Hepatocyte (in vitro differentiated cells): ENCODE results near the gene ZNF692. TPM values are rescaled to one million over a fixed set of nuclear protein-coding genes. Genes with fewer than 3 reads are reported as not detected.

Source experiments
- DNase-seq: peaks from one replicate; pipeline ENCODE4 v3.0.0-alpha.2; 2016; ENCODE audit warnings: low spot score
- H2AFZ ChIP-seq: fragments of 200-600 bp; sonication (generic); 2 replicates; pipeline ENCODE4 v1.6.0; 2016; ENCODE audit warnings: antibody characterized with exemption, mild to moderate bottlenecking
- H3K27ac ChIP-seq: fragments of 200-600 bp; sonication (generic); 2 replicates; pipeline ENCODE4 v1.5.1; 2016; ENCODE audit warnings: mild to moderate bottlenecking
- H3K27me3 ChIP-seq: fragments of 200-600 bp; sonication (generic); 2 replicates; pipeline ENCODE4 v1.6.1; 2016
- H3K36me3 ChIP-seq: fragments of 200-600 bp; sonication (generic); replicated peaks from 2 replicates; pipeline ENCODE4 v1.5.1; 2016; ENCODE audit warnings: low read depth; ENCODE audit not compliant: insufficient read depth
- H3K4me1 ChIP-seq: fragments of 200-600 bp; sonication (generic); 2 replicates; pipeline ENCODE4 v1.5.1; 2016; ENCODE audit warnings: mild to moderate bottlenecking, moderate library complexity; ENCODE audit not compliant: insufficient read depth
- H3K4me2 ChIP-seq: fragments of 200-600 bp; sonication (generic); 2 replicates; pipeline ENCODE4 v1.6.0; 2016
- H3K4me3 ChIP-seq: fragments of 200-600 bp; sonication (generic); 2 replicates; pipeline ENCODE4 v1.5.1; 2016; ENCODE audit warnings: mild to moderate bottlenecking
- H3K79me2 ChIP-seq: fragments of 200-600 bp; sonication (generic); 2 replicates; pipeline ENCODE4 v1.6.0; 2017; ENCODE audit warnings: mild to moderate bottlenecking
- H3K9me2 ChIP-seq: fragments of 200-600 bp; sonication (generic); replicated peaks from 2 replicates; pipeline ENCODE4 v1.6.0; 2017; ENCODE audit warnings: mild to moderate bottlenecking; ENCODE audit not compliant: insufficient read depth
- H3K9me3 ChIP-seq: fragments of 200-600 bp; sonication (generic); 2 replicates; pipeline ENCODE4 v1.5.1; 2016; ENCODE audit warnings: low read depth, mild to moderate bottlenecking
- H4K20me1 ChIP-seq: fragments of 200-600 bp; sonication (generic); 2 replicates; pipeline ENCODE4 v1.6.0; 2016; ENCODE audit warnings: mild to moderate bottlenecking; ENCODE audit not compliant: insufficient read depth, poor library complexity, severe bottlenecking
- CTCF ChIP-seq: fragments of 200-600 bp; sonication (generic); IDR thresholded peaks from 2 replicates; pipeline ENCODE4 v1.5.1; 2016; ENCODE audit warnings: antibody characterized with exemption, mild to moderate bottlenecking; ENCODE audit not compliant: poor library complexity
- EZH2 ChIP-seq: fragments of 200-600 bp; sonication (generic); IDR thresholded peaks from 2 replicates; pipeline ENCODE4 v1.6.1; 2016; ENCODE audit warnings: antibody characterized with exemption, mild to moderate bottlenecking, borderline replicate concordance
- EZH2phosphoT487 ChIP-seq: fragments of 200-600 bp; sonication (generic); IDR thresholded peaks from one replicate; pipeline ENCODE4 v1.6.1; 2018; ENCODE audit warnings: antibody characterized with exemption, mild to moderate bottlenecking, low read depth, moderate library complexity; ENCODE audit not compliant: unreplicated experiment, severe bottlenecking
- WGBS: methylation state at CpG from one replicate; pipeline ENCODE4 v1.1.6; 2016; ENCODE audit warnings: low lambda C conversion rate; ENCODE audit errors: missing lambda C conversion rate; 5-methylcytosine and 5-hydroxymethylcytosine counted together
- polyA plus RNA-seq: library from polyadenylated mRNA; unstranded; fragments of >200 nt; fragmentation: Nextera tagmentation; extraction: Ambion mirVana; gene quantifications from 2 replicates; pipeline ENCODE4 v1.2.1, GENCODE V29; 2016
- total RNA-seq: library from RNA; depleted of rRNA; stranded (reverse); fragments of >200 nt; gene quantifications from 2 replicates; pipeline ENCODE4 v1.2.3, GENCODE V29; 2014

ZNF692 gene
- total and polyA plus RNA-seq, 2 experiments from 2014 or later: 42.1 to 60.8 TPM

- no peaks in the 10 kb centered on the region for H4K20me1 ChIP-seq
- no peak overlapping the region for H3K4me2 ChIP-seq
- no peak for DNase-seq
- no peaks in the 10 kb centered on the region for H3K79me2 ChIP-seq
- no peaks in the 10 kb centered on the region for H3K9me3 ChIP-seq
- H3K4me1 ChIP-seq: no peaks in the 10 kb centered on the region
- H3K27me3 ChIP-seq: no peaks in the 10 kb centered on the region
- H3K4me3 ChIP-seq: no peak overlapping the region
- no peak overlapping the region for H3K27ac ChIP-seq
- H2AFZ ChIP-seq: no peak overlapping the region
- H3K36me3 ChIP-seq: no peaks in the 10 kb centered on the region
- TF ChIP-seq EZH2phosphoT487 (no peak), EZH2 (no peak), CTCF (no peak)
- H3K9me2 ChIP-seq: no peaks in the 10 kb centered on the region
- WGBS: 93% methylated on average over 10 of the region's 10 CpGs
Observed at GRCh38 chr1:248850536-248851251, 8.2 kb downstream of the ZNF692 start.

- WGBS: 90% methylated on average over 9 of the region's 9 CpGs
- TF ChIP-seq CTCF: no peak
- no peak for TF ChIP-seq EZH2
- H3K36me3 ChIP-seq: no peaks in the 10 kb centered on the region
Observed at GRCh38 chr1:248850124-248850523, 8.8 kb downstream of the ZNF692 start.

GRCh38 chr1:248849637-248850036, 9.2 kb downstream of the ZNF692 start:
- H3K4me3 ChIP-seq: no peak overlapping the region
- 71% methylated on average over 3 of the region's 3 CpGs for WGBS
- H3K4me1 ChIP-seq: no peaks in the 10 kb centered on the region
- no peak overlapping the region for H3K27ac ChIP-seq
- H2AFZ ChIP-seq: no peak overlapping the region
- no peaks in the 10 kb centered on the region for H3K36me3 ChIP-seq
- no peaks in the 10 kb centered on the region for H3K79me2 ChIP-seq
- no peak for DNase-seq
- H3K27me3 ChIP-seq: no peaks in the 10 kb centered on the region
- TF ChIP-seq EZH2 (no peak), CTCF (no peak), EZH2phosphoT487 (no peak)
- H4K20me1 ChIP-seq: no peaks in the 10 kb centered on the region
- no peak overlapping the region for H3K4me2 ChIP-seq
- H3K9me2 ChIP-seq: no peaks in the 10 kb centered on the region
- H3K9me3 ChIP-seq: no peaks in the 10 kb centered on the region

More at GRCh38 chr1:248850124-248850523, 8.8 kb downstream of the ZNF692 start:
- no peak overlapping the region for H3K4me2 ChIP-seq
- no peak overlapping the region for H3K27ac ChIP-seq
- H3K4me3 ChIP-seq: no peak overlapping the region
- H3K27me3 ChIP-seq: no peaks in the 10 kb centered on the region
- no peaks in the 10 kb centered on the region for H4K20me1 ChIP-seq
- no peaks in the 10 kb centered on the region for H3K79me2 ChIP-seq
- no peak for DNase-seq
- H3K9me3 ChIP-seq: no peaks in the 10 kb centered on the region
- no peaks in the 10 kb centered on the region for H3K4me1 ChIP-seq
- no peaks in the 10 kb centered on the region for H3K9me2 ChIP-seq
- H2AFZ ChIP-seq: no peak overlapping the region
